Sciatic nerve (tissue), 2 donors: Measurements from ENCODE around the gene PLXNA4. TPM values are rescaled to one million over a fixed set of nuclear protein-coding genes. Genes with fewer than 3 reads are reported as not detected.
A peak's percentile ranks its signal among the peaks of the same experiment; 100 is the strongest.

ENCODE experiments used
- ATAC-seq: fragments of 200-7000 bp; cut with Tn5 transposase; one replicate; pipeline ENCODE4 v1.9.1; 2020; ENCODE audit warnings: mild to moderate bottlenecking, moderate library complexity
- DNase-seq: peaks from one replicate; pipeline ENCODE4 v3.0.0-alpha.2; 2020; ENCODE audit warnings: low spot score
- intact Hi-C: fragments of 100-400 bp; cut with DNase I; formaldehyde crosslinking; loops from one replicate; pipeline ENCODE4 v1.14.2; 2022
- total RNA-seq: library from RNA; stranded (reverse); fragmentation: NEBNext Ultra II Directional; extraction: Animal tissue kit (Norgen Biotek cat#: 25700); gene quantifications from one replicate; pipeline ENCODE4 v1.2.1, GENCODE V29; 2021
- donor health status: DM: no; HTN: no; CAD: no.
- donor health status: DM: no; HTN: no; CAD: no.

Gene PLXNA4
- total RNA-seq, 1 donor from 2014 or later: 9.0 TPM

GRCh38 chr7:132095111-132095765, 481.0 kb downstream of the PLXNA4 start:
- ATAC-seq (no peak), DNase-seq (no peak)
- intact Hi-C loops: no loop called here

GRCh38 chr7:132092106-132092505, 484.2 kb downstream of the PLXNA4 start:
- ATAC-seq (no peak), DNase-seq (no peak)
- intact Hi-C loops: no loop called here

- DNase-seq: no peak
- no peak for ATAC-seq
- intact Hi-C loops: no loop called here
Measured at GRCh38 chr7:132091706-132092105, 484.6 kb downstream of the PLXNA4 start.

DNA sequence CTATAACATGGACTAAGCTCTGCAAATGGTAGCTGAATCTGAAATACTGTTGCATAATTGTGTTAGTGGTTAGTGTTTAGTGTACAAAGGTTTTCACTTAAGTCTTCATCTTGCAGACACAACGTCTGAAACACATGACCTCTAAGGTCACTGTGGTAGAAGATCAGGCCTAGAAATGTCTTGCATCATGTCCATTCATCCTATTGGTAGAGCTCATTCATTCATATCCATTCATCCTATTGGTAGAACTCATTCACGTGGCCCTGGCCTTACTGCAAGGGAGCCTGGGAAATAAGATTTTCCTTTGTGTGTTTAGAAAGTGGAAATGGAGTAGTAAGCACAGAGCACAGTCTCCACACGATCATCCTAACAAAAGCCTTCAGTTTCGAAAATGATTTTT, 485.8 kb downstream of the PLXNA4 start:
- DNase-seq (no peak), ATAC-seq (no peak)
- intact Hi-C loops: no loop called here

- DNase-seq (no peak), ATAC-seq (no peak)
- intact Hi-C loops: no loop called here
Measured at GRCh38 chr7:132089356-132089755, 486.9 kb downstream of the PLXNA4 start.

GRCh38 chr7:132087421-132087820, 488.8 kb downstream of the PLXNA4 start:
- DNase-seq: no peak
- no peak for ATAC-seq
- intact Hi-C loops: no loop called here

DNA sequence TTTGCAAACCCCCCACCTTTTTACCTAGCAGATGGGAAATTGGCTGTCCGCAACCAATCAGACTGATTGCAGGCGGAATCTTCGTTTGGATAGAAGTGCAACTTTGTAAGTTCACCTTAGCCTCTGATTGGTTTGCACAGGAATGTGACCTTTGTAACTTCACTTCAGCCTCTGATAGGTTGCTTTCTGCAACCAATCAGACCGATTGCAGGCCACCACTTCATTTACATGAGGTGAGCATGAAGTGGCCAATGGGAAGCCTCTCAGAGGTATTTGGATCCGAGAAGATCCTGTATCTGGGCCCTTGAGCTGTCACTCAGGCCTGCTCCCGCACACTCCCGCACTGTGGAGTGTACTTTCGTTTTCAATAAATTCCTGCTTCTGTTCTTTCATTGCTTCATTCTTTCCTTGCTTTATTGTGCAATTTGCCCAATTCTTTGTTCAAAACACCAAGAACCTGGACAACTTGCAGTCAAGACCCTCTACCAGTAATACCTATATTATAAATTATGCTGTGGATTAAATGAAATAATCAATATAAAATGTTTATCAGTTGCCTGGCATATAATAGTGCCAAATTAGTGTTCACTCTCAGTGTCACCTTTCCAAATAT, 491.4 kb downstream of the PLXNA4 start:
- ATAC-seq: no peak
- no peak for DNase-seq
- intact Hi-C loops: no loop called here

DNA sequence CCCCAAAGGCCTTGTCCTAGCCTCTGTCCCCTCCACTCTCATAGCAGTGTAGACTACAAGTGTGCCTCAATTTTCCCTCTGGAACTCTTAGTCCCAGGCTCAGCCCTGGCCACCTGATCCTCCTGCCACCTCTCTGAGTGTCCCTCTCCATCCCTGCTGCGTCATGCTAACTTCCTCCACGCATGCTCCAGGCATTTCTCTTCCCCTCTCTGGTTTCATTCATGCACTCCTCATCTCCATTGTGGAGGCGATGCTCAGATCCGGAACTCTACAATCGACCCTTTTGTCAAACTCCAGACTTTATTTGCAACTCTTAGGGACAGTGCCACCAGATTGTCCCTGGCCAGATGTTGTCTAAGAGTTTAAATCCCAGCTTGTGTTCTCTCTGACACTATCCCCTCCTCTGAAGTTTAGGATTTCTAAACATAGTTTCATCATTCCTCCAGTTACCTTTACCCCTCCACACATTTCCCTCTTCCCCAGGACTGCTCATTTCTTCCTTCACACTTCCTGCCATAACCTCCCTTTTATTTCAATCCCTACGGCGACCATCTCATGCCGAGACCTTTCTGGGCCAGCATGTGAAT, 492.6 kb downstream of the PLXNA4 start:
- intact Hi-C loops: no loop called here
- no peak for DNase-seq
- ATAC-seq: no peak

- no peak for DNase-seq
- intact Hi-C loops: no loop called here
- ATAC-seq: no peak
Measured at GRCh38 chr7:132083126-132083525, 493.1 kb downstream of the PLXNA4 start.

GRCh38 chr7:132082394-132082793, 493.9 kb downstream of the PLXNA4 start:
- DNase-seq (no peak), ATAC-seq (no peak)
- intact Hi-C loops: no loop called here

GRCh38 chr7:132081686-132082085, 494.6 kb downstream of the PLXNA4 start:
- ATAC-seq: no peak
- intact Hi-C loops: no loop called here
- no peak for DNase-seq

DNA sequence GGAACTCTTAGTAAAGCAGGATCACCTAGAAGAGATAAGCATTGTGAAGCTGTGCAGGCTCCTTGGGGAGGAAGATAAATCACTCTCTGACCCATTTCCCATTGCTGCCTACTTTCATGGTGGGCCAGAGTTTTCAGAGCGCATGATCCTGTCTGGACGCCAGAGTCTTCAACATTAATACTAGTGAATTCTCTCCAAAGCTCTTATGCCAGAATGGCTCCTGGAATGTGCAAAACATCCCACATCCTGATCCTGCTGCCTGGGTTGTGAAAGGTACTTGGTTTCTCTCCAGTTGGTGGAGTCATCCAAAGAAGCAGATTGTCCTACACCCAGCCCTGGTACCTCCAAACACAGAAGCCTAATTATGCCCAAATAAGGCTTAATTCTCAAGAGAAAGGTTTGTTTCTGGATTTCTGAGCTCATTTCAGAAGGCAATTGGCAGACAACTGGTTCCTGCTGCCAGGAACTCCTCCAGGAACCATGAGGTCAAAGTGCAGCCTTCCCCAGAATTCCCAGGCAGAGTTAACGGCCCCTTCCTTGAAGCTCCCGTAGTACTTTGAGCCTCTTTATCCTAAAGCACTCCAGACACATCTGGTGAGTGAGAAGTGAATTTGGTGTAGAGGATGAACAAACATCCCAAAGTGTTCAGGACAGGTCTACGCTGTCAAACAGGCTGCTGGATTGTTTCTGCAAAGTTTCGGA, 495.2 kb downstream of the PLXNA4 start:
- ATAC-seq (peak; percentile 93), DNase-seq (no peak)
- intact Hi-C loops: no loop called here

- ATAC-seq: peak; percentile 15
- DNase-seq: no peak
- intact Hi-C loops: no loop called here
Measured at GRCh38 chr7:132080467-132080866, 495.8 kb downstream of the PLXNA4 start.

DNA sequence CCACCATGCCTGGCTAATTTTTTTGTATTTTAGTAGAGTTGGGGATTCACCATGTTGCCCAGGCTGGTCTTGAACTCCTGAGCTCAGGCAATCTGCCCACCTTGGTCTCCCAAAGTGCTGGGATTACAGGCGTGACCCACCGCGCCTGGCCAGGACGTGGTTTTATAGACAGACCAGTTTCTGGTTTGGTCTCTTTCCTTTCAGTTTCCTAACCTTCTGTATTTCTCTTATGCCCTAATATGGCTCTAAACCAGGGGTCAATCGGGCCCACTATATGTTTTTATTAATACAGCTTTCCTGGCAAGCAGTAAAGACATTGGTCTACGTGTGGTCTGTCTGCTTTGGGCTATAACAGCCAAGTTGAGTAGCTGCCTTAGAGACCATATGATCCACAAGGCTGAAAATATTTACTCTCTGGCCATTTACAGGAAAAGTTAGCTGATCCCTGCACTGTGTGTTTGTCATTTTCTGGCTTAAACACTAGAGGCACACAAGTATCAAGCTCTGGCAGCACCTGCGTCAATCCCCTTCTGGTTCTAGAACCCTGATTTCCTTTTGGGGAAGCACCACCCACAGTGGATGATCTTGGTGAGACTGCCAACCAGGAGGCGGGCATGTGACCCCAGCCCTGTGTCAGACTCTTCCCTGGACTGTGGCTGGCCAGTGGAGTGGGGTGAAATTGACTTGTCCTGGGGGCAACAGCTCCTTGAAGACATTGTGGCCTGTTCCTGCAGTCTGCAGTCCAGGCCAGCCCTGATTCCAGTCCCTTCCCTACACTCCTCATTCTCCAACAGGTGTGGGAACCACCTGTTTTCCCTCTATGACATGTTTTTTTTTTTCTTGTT, 497.2 kb downstream of the PLXNA4 start:
- intact Hi-C loops: no loop called here
- ATAC-seq: no peak
- DNase-seq: no peak

- intact Hi-C loops: no loop called here
- ATAC-seq: no peak
- no peak for DNase-seq
Measured at GRCh38 chr7:132077971-132078685, 498.1 kb downstream of the PLXNA4 start.

- DNase-seq: no peak
- intact Hi-C loops: no loop called here
- no peak for ATAC-seq
Measured at GRCh38 chr7:132076301-132077035, 499.8 kb downstream of the PLXNA4 start.

DNA sequence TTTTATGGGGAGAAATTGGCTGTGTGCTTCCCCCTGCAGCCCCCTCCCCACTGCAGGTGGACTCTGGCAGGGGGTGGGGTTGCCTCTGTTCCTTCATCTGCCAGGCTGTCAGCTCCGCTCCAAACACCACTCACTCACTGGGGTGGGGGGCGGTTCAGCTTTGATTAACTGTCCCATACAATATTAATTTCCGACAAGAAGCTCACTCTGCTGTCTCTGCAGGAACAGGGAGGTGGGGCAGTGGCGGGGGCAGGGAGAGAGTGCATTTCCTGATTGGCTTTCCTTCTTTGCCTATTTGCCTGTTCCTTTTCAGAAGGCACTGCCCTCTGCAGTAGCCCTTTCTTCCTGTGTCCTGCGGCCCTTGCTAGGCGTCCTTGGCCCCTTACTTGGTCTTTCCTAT, 500.8 kb downstream of the PLXNA4 start:
- ATAC-seq (no peak), DNase-seq (no peak)
- intact Hi-C loops: no loop called here
